ENCODE results near the gene ARMC6. TPM values are rescaled to one million over a fixed set of nuclear protein-coding genes. Genes with fewer than 3 reads are reported as not detected.
A peak's percentile ranks its signal among the peaks of the same experiment; 100 is the strongest.

ARMC6 gene
- total and polyA plus RNA-seq, 2 donors (not counting 3 experiments of a cell fraction or from before 2014, with no cell fraction given), result 33.9 to 44.7 TPM

- CTCF ChIA-PET, result interaction anchor here (1.0 kb wide), 1 partner anchor 13 kb away, joined by 3 read pairs; no protein-coding TSS in a partner anchor
- TF ChIP-seq POLR2A (IDR thresholded peaks at IDR 0.05; ENCODE audit: low read depth, low read length) (no peak), EZH2 (IDR thresholded peaks at IDR 0.05; ENCODE audit: borderline replicate concordance, low read depth, low read length, severe bottlenecking) (no peak), POLR2AphosphoS5 (IDR thresholded peaks at IDR 0.05; ENCODE audit: insufficient read depth, low read depth, low read length) (no peak)
- no peak overlapping the region for H3K27ac ChIP-seq (ENCODE audit: insufficient read depth, low read depth, low read length)
- FAIRE-seq (no peak), DNase-seq (ENCODE audit: low read depth, low spot score) (no peak)
- H3K79me2 ChIP-seq (ENCODE audit: control insufficient read depth, insufficient read depth, low read length), result no peaks in the 10 kb centered on the region
- no peak overlapping the region for H3K4me2 ChIP-seq (ENCODE audit: insufficient read depth, low read length)
- no peaks in the 10 kb centered on the region for H3K9me3 ChIP-seq (replicated peaks; ENCODE audit: control insufficient read depth, insufficient read depth, low read length)
- no peak overlapping the region for H3K9ac ChIP-seq (replicated peaks; ENCODE audit: extremely low read depth, insufficient read depth, low read length)
- intact Hi-C loops (cut with micrococcal nuclease) (no loop called here), dilution Hi-C loops (cut with MboI; ENCODE audit: extremely low pct_ligation_motif_present, low sequenced_read_pairs) (no loop called here)
- H4K20me1 ChIP-seq (replicated peaks; ENCODE audit: control insufficient read depth, extremely low read depth, insufficient read depth, low read length), result no peaks in the 10 kb centered on the region
- H2AFZ ChIP-seq (ENCODE audit: low read depth, low read length), result no peak overlapping the region
- no peak overlapping the region for H3K4me3 ChIP-seq (replicated peaks in 1 of 3; ENCODE audit: insufficient read depth in 1 of 3, low read depth in 1 of 3, low read length in 3 of 3)
- no peaks in the 10 kb centered on the region for H3K36me3 ChIP-seq (ENCODE audit: control insufficient read depth in 2 of 2, extremely low read depth in 1 of 2, insufficient read depth in 2 of 2, low read length in 2 of 2)
- no peaks in the 10 kb centered on the region for H3K4me1 ChIP-seq (ENCODE audit: control insufficient read depth, extremely low read depth, insufficient read depth, low read length)
- BruUV-seq (replicated peaks), result no TSS peak
- POLR2A ChIA-PET, result no interaction called here
- no peaks in the 10 kb centered on the region for H3K27me3 ChIP-seq (ENCODE audit: control insufficient read depth in 2 of 2, insufficient read depth in 2 of 2, low read length in 2 of 2)
- no peaks in the 10 kb centered on the region for H3K9me1 ChIP-seq (replicated peaks; ENCODE audit: control insufficient read depth, extremely low read depth, insufficient read depth, low read length)
Observed at GRCh38 chr19:19103167-19103566, 69.8 kb downstream of the ARMC6 start.

DNA sequence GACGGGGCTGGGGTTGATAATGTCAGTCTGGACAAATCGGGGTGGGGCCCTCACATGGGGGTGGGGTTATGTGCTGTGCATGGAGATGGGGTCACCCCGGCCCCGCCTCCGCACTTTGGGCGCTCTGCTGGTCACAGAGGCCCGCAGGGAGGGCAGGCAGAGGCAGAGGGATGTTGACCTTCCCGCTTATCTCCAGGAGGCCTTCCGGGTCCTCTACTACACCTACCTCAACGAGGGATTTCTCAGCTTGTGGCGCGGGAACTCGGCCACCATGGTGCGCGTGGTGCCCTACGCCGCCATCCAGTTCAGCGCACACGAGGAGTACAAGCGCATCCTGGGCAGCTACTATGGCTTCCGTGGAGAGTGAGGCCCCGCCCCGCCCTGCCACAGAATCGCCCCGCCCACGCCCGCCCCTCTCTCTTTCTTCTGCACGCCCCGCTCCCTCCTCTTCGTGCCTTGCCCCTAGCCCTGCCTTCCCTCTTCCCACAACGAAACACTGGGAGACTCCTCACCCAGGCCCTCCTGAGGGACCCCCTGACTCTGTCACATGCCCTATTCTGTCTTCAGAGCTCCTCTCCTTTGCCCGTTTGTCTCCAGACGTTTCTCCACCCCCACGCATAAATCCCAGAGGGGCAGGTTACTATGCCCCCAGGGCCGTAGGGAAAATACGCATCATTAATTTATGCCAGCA is 72.1 kb downstream of the ARMC6 start:
- dilution Hi-C loops (cut with MboI; ENCODE audit: extremely low pct_ligation_motif_present, low sequenced_read_pairs) (no loop called here), intact Hi-C loops (cut with micrococcal nuclease) (loop anchor here (5.0 kb wide), 1 partner anchor 43 kb away; the partner anchor contains the start of gene SLC25A42)
- no peaks in the 10 kb centered on the region for H3K36me3 ChIP-seq (ENCODE audit: control insufficient read depth in 2 of 2, extremely low read depth in 1 of 2, insufficient read depth in 2 of 2, low read length in 2 of 2)
- DNase-seq (ENCODE audit: low read depth, low spot score) (peak; percentile 49), FAIRE-seq (peak; percentile 49)
- peak; percentile 29 for TF ChIP-seq POLR2A (IDR thresholded peaks at IDR 0.05; ENCODE audit: low read depth, low read length)
- TF ChIP-seq POLR2AphosphoS5 (IDR thresholded peaks at IDR 0.05; ENCODE audit: insufficient read depth, low read depth, low read length), result peak; percentile 29
- TF ChIP-seq, protein P1, sequence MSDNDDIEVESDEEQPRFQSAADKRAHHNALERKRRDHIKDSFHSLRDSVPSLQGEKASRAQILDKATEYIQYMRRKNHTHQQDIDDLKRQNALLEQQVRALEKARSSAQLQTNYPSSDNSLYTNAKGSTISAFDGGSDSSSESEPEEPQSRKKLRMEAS (IDR thresholded peaks at IDR 0.05; ENCODE audit: insufficient read depth, insufficient read length), result no peak
- TF ChIP-seq, protein P2, sequence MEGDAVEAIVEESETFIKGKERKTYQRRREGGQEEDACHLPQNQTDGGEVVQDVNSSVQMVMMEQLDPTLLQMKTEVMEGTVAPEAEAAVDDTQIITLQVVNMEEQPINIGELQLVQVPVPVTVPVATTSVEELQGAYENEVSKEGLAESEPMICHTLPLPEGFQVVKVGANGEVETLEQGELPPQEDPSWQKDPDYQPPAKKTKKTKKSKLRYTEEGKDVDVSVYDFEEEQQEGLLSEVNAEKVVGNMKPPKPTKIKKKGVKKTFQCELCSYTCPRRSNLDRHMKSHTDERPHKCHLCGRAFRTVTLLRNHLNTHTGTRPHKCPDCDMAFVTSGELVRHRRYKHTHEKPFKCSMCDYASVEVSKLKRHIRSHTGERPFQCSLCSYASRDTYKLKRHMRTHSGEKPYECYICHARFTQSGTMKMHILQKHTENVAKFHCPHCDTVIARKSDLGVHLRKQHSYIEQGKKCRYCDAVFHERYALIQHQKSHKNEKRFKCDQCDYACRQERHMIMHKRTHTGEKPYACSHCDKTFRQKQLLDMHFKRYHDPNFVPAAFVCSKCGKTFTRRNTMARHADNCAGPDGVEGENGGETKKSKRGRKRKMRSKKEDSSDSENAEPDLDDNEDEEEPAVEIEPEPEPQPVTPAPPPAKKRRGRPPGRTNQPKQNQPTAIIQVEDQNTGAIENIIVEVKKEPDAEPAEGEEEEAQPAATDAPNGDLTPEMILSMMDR (IDR thresholded peaks at IDR 0.05; ENCODE audit: extremely low read depth in 1 of 2, insufficient read depth in 1 of 2, low read depth in 1 of 2, low read length in 2 of 2), result no peak
- H3K79me2 ChIP-seq (ENCODE audit: control insufficient read depth, insufficient read depth, low read length), result no peaks in the 10 kb centered on the region
- BruUV-seq (replicated peaks), result no TSS peak
- ChIA-PET CTCF (interaction anchor here (0.8 to 2.0 kb wide), 6 partner anchors 10 to 69 kb away, joined by 3 to 5 read pairs (median 4); no protein-coding TSS in a partner anchor), POLR2A (interaction anchor here (0.6 to 0.7 kb wide), 2 partner anchors 65 to 1172 kb away, joined by 3 to 6 read pairs; no protein-coding TSS in a partner anchor)
- H3K9me3 ChIP-seq (replicated peaks; ENCODE audit: control insufficient read depth, insufficient read depth, low read length), result no peaks in the 10 kb centered on the region
- H3K27me3 ChIP-seq (ENCODE audit: control insufficient read depth in 2 of 2, insufficient read depth in 2 of 2, low read length in 2 of 2), result no peaks in the 10 kb centered on the region
- peak overlapping the region; percentile 98 for H2AFZ ChIP-seq (ENCODE audit: low read depth, low read length)
- peak overlapping the region; percentile 17 for H3K9ac ChIP-seq (replicated peaks; ENCODE audit: extremely low read depth, insufficient read depth, low read length)
- no peaks in the 10 kb centered on the region for H3K4me1 ChIP-seq (ENCODE audit: control insufficient read depth, extremely low read depth, insufficient read depth, low read length)
- no peaks in the 10 kb centered on the region for H3K9me1 ChIP-seq (replicated peaks; ENCODE audit: control insufficient read depth, extremely low read depth, insufficient read depth, low read length)
- no peaks in the 10 kb centered on the region for H4K20me1 ChIP-seq (replicated peaks; ENCODE audit: control insufficient read depth, extremely low read depth, insufficient read depth, low read length)
- peak overlapping the region; percentile 34 to 52 (median 42) for H3K4me3 ChIP-seq (replicated peaks in 1 of 3; ENCODE audit: insufficient read depth in 1 of 3, low read depth in 1 of 3, low read length in 3 of 3)
- H3K4me2 ChIP-seq (ENCODE audit: insufficient read depth, low read length), result peak overlapping the region; percentile 81
- no peak overlapping the region for H3K27ac ChIP-seq (ENCODE audit: insufficient read depth, low read depth, low read length)

Measured in endothelial cell of umbilical vein (primary cell).